ENCODE measurements around the gene ACOXL.

GRCh38 chr2:111148925-111149324, 416.6 kb downstream of the ACOXL start:
- no peak for TF ChIP-seq CTCF (IDR thresholded peaks at IDR 0.05; ENCODE audit: low read length)
- no peak for TF ChIP-seq EZH2 (IDR thresholded peaks at IDR 0.05; ENCODE audit: borderline replicate concordance, low read length)
